OCI-LY7 (cell line): ENCODE measurements around the gene ZNF438.

Source experiments
- CTCF ChIP-seq: fragments of 200-600 bp; sonication (generic); conservative IDR thresholded peaks from 2 replicates; pipeline ENCODE4 v1.5.1; 2014; ENCODE audit warnings: mild to moderate bottlenecking, antibody characterized with exemption, low read length, moderate library complexity, mixed read lengths
- EZH2phosphoT487 ChIP-seq: fragments of 200-600 bp; sonication (generic); IDR thresholded peaks from 2 replicates; pipeline ENCODE4 v1.6.1; 2018; ENCODE audit warnings: low read depth, borderline replicate concordance, mild to moderate bottlenecking, mixed run types, antibody characterized with exemption, low read length, moderate library complexity, mixed read lengths

GRCh38 chr10:30959836-30960210 lies 71.8 kb downstream of the ZNF438 start:
- TF ChIP-seq CTCF (no peak), EZH2phosphoT487 (no peak)
